ENCODE data around the gene SEBOX.

GRCh38 chr17:28317966-28318758 is 46.8 kb downstream of the SEBOX start:
- no peak for TF ChIP-seq CTCF (IDR thresholded peaks at IDR 0.05 in 4 of 5, conservative IDR thresholded peaks at IDR 0.05 in 1 of 5)
- TF ChIP-seq POLR2A (IDR thresholded peaks at IDR 0.05) = no peak

Measured in gastrocnemius medialis (tissue), 4 donors.